IMR-90 (cell line): ENCODE measurements around the gene NPFFR1. TPM values are rescaled to one million over a fixed set of nuclear protein-coding genes. Genes with fewer than 3 reads are reported as not detected.

Experiments
- ATAC-seq: fragments of 200-7000 bp; cut with Tn5 transposase; 2 replicates; pipeline ENCODE4 v1.9.1; 2020; ENCODE audit warnings: low read depth, mild to moderate bottlenecking, moderate library complexity
- BruUV-seq: library from RNA; stranded (reverse); fragments of 400-500 nt; replicated peaks from 2 replicates; lab custom pipeline; 2021; lab: Mats Ljungman, UMichigan
- CTCF ChIA-PET: fragments of 300-600 bp; formaldehyde crosslinking; extraction: SDS; loops from one replicate; lab custom pipeline; 2021; ENCODE audit warnings: antibody characterized with exemption; lab: Yijun Ruan, JAX
- POLR2A ChIA-PET: fragments of 300-600 bp; sonication (Branson Sonifier 250); formaldehyde crosslinking; loops from one replicate; lab custom pipeline; 2022; ENCODE audit warnings: antibody characterized with exemption; ENCODE audit not compliant: unreplicated experiment; lab: Charles Lee
- DNase-seq: peaks from one replicate; pipeline ENCODE4 v3.0.0; 2013
- H2AFZ ChIP-seq: replicated peaks from 2 replicates; pipeline ENCODE3; 2013; ENCODE audit warnings: low read length, mild to moderate bottlenecking; ENCODE audit not compliant: poor library complexity
- H2AK5ac ChIP-seq: 2 replicates; pipeline ENCODE4 v1.6.1; 2013; ENCODE audit warnings: low read depth, low read length, inconsistent platforms
- H2AK9ac ChIP-seq: replicated peaks from 2 replicates; pipeline ENCODE3; 2013; ENCODE audit warnings: mild to moderate bottlenecking, low read depth, low read length, moderate library complexity; ENCODE audit not compliant: poor library complexity
- H2BK120ac ChIP-seq: 2 replicates; pipeline ENCODE4 v1.6.1; 2013; ENCODE audit warnings: low read depth, low read length, inconsistent platforms
- H2BK15ac ChIP-seq: 3 replicates; pipeline ENCODE4 v1.6.1; 2013; ENCODE audit warnings: low read depth, low read length, inconsistent platforms
- H2BK20ac ChIP-seq: 2 replicates; pipeline ENCODE4 v1.6.1; 2013; ENCODE audit warnings: low read depth, mild to moderate bottlenecking, inconsistent platforms, low read length, moderate library complexity
- H2BK5ac ChIP-seq: 2 replicates; pipeline ENCODE4 v1.6.1; 2013; ENCODE audit warnings: mild to moderate bottlenecking, low read depth, low read length, inconsistent platforms; ENCODE audit not compliant: poor library complexity, severe bottlenecking
- H3K14ac ChIP-seq: replicated peaks from 2 replicates; pipeline ENCODE4 v1.6.1; 2013; ENCODE audit warnings: low read depth, low read length, inconsistent platforms
- H3K18ac ChIP-seq: 2 replicates; pipeline ENCODE4 v1.6.1; 2013; ENCODE audit warnings: low read depth, low read length, control low read depth
- H3K23ac ChIP-seq: 2 replicates; pipeline ENCODE4 v1.6.1; 2013; ENCODE audit warnings: low read depth, low read length, inconsistent platforms
- H3K27ac ChIP-seq: 2 replicates; pipeline ENCODE4 v1.5.1; 2013; ENCODE audit warnings: mild to moderate bottlenecking, control low read depth, low read length; ENCODE audit not compliant: insufficient read depth
- H3K27me3 ChIP-seq: 2 replicates; pipeline ENCODE4 v1.6.1; 2013; ENCODE audit warnings: low read length; ENCODE audit not compliant: control insufficient read depth, insufficient read depth
- H3K36me3 ChIP-seq: 2 replicates; pipeline ENCODE4 v1.6.1; 2013; ENCODE audit warnings: low read length, mixed read lengths; ENCODE audit not compliant: control insufficient read depth, insufficient read depth
- H3K4ac ChIP-seq: 2 replicates; pipeline ENCODE4 v1.6.1; 2013; ENCODE audit warnings: low read depth, low read length, inconsistent platforms
- H3K4me1 ChIP-seq: 2 replicates; pipeline ENCODE4 v1.6.1; 2013; ENCODE audit warnings: low read length, mixed read lengths; ENCODE audit not compliant: control insufficient read depth, insufficient read depth
- H3K4me2 ChIP-seq: 2 replicates; pipeline ENCODE4 v1.6.1; 2013; ENCODE audit warnings: low read depth, mild to moderate bottlenecking, control low read depth, low read length, moderate library complexity
- H3K4me3 ChIP-seq: 2 replicates; pipeline ENCODE4 v1.5.1; 2013; ENCODE audit warnings: low read depth, mild to moderate bottlenecking, control low read depth, low read length, moderate library complexity; ENCODE audit not compliant: insufficient read depth
- H3K56ac ChIP-seq: 2 replicates; pipeline ENCODE4 v1.6.1; 2013; ENCODE audit warnings: low read length, inconsistent platforms; ENCODE audit not compliant: insufficient read depth; ENCODE audit errors: extremely low read depth
- H3K79me1 ChIP-seq, 2 experiments: 2 replicates each; pipeline ENCODE4 v1.6.1; 2013; ENCODE audit warnings: low read length in 2 of 2, inconsistent platforms in 1 of 2, low read depth in 1 of 2
- H3K9ac ChIP-seq: 2 replicates; pipeline ENCODE4 v1.6.1; 2013; ENCODE audit warnings: low read depth, low read length, control low read depth
- H3K9me1 ChIP-seq: 2 replicates; pipeline ENCODE4 v1.6.1; 2013; ENCODE audit warnings: low read length, inconsistent platforms; ENCODE audit not compliant: insufficient read depth
- H3K9me3 ChIP-seq: 2 replicates; pipeline ENCODE4 v1.6.1; 2013; ENCODE audit warnings: low read length; ENCODE audit not compliant: control insufficient read depth, insufficient read depth
- H4K20me1 ChIP-seq: 2 replicates; pipeline ENCODE4 v1.6.1; 2013; ENCODE audit warnings: low read length, inconsistent platforms; ENCODE audit not compliant: insufficient read depth
- H4K5ac ChIP-seq: 2 replicates; pipeline ENCODE4 v1.6.1; 2013; ENCODE audit warnings: mild to moderate bottlenecking, low read depth, low read length, control low read depth
- H4K8ac ChIP-seq, 2 experiments: 2 replicates each; pipeline ENCODE4 v1.6.1; 2013; ENCODE audit warnings: low read depth in 2 of 2, low read length in 2 of 2, control low read depth in 1 of 2, inconsistent platforms in 1 of 2
- H4K91ac ChIP-seq: 2 replicates; pipeline ENCODE4 v1.6.1; 2013; ENCODE audit warnings: low read depth, low read length, inconsistent platforms; ENCODE audit not compliant: insufficient read depth
- MAFK ChIP-seq: IDR thresholded peaks from 2 replicates; pipeline ENCODE4 v1.6.1; 2012; ENCODE audit warnings: low read depth, low read length, improper control_type of control experiment
- RAD21 ChIP-seq: IDR thresholded peaks from 2 replicates; pipeline ENCODE4 v1.6.1; 2012; ENCODE audit warnings: low read length, improper control_type of control experiment
- whole genome bisulfite sequencing, 2 experiments: methylation state at CpG; one replicate each; pipeline versions ENCODE4 v1.1.5 to v1.1.7; 2013; ENCODE audit warnings: missing lambda C conversion rate in 2 of 2; ENCODE audit not compliant: insufficient read length in 1 of 2; ENCODE audit errors: extremely low coverage in 2 of 2; 5-methylcytosine and 5-hydroxymethylcytosine counted together
- dilution Hi-C: fragments of 300-500 bp; cut with HindIII; formaldehyde crosslinking; loops from one replicate; pipeline ENCODE4 v1.14.3; 2018; ENCODE audit warnings: low sequenced_read_pairs; ENCODE audit not compliant: unreplicated experiment
- in situ Hi-C: fragments of 300-500 bp; cut with MboI; formaldehyde crosslinking; loops from 3 replicates; pipeline ENCODE4 v1.14.3; 2019; ENCODE audit warnings: low sequenced_read_pairs, inconsistent platforms, mixed read lengths
- intact Hi-C: fragments of 100-400 bp; cut with micrococcal nuclease; formaldehyde crosslinking; loops from 2 replicates; pipeline ENCODE4 v1.10.0; 2022
- polyA plus RNA-seq, 3 experiments: library from polyadenylated mRNA; depleted of rRNA; stranded (reverse); fragments of >200 nt; gene quantifications; 2 replicates each; pipeline ENCODE4 v1.2.3, GENCODE V29; 2012; ENCODE audit warnings: low replicate concordance in 1 of 3
- total RNA-seq: library from RNA; depleted of rRNA; stranded (reverse); fragments of >200 nt; gene quantifications from 2 replicates; pipeline ENCODE4 v1.2.3, GENCODE V29; 2012

Gene NPFFR1
- total and polyA plus RNA-seq, 2 of the 4 experiments (the other 2 are of a cell fraction), result not detected

DNA sequence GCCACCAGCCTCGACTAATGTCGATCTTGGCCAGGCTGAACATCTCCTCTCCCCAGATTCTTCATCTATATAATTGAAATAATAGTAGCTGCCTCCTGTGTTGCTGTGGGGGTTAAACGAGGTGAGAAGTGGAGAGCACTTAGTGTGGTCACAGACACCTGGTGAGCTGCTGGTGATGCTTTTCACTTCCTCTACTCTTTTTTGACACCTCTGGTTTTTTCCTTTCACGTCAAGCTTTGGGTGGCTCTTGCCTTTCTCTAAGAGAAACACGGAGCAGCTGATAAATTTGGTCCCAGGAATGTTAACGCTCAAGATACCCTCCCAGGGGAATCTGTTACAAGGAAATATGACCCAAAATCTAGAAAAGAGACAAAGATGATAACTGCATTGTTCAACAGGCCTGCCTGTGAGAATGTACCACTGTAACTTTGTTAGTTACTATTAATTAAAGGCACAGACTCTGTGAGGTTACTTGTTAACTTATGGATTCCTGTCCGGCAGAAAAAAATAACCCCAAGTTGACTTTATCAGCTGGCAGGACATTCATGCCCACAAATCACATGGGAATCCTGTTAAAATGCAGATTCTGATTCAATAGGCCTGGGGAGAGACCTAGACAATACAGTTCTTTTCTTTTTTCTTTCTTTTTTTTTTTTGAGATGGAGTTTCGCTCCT, 9.5 kb upstream of the NPFFR1 start:
- Histone ChIP-seq H2BK20ac (no peak overlapping the region), H3K4ac (no peak overlapping the region), H2BK15ac (no peak overlapping the region), H4K8ac (no peak overlapping the region), H3K4me1 (no peaks in the 10 kb centered on the region; the same call in none of the 2 replicates), H4K5ac (no peak overlapping the region), H3K9ac (no peak overlapping the region), H3K23ac (no peak overlapping the region), H4K20me1 (no peaks in the 10 kb centered on the region; the same call in 1 of the 2 replicates), H4K91ac (no peak overlapping the region), H3K27me3 (peaks cover 2% of the 10 kb centered on the region; the same call in 1 of the 2 replicates), H3K9me3 (no peaks in the 10 kb centered on the region), H3K4me3 (no peak overlapping the region), H3K4me2 (no peak overlapping the region), H2AK5ac (no peak overlapping the region), H3K56ac (no peak overlapping the region), H3K14ac (no peak overlapping the region), H2AK9ac (no peak overlapping the region), H3K18ac (no peak overlapping the region), H3K27ac (no peak overlapping the region), H3K79me1 (no peaks in the 10 kb centered on the region), H2BK5ac (no peak overlapping the region), H3K9me1 (peaks cover 10% of the 10 kb centered on the region), H3K36me3 (no peaks in the 10 kb centered on the region), H2AFZ (no peak overlapping the region), H2BK120ac (no peak overlapping the region)
- BruUV-seq, result no TSS peak
- CTCF ChIA-PET, result interaction anchor here (0.6 kb wide), 1 partner anchor 73 kb away, joined by 5 read pairs; no protein-coding TSS in a partner anchor
- TF ChIP-seq RAD21 (no peak), MAFK (no peak)
- DNase-seq (no peak), ATAC-seq (no peak)
- 24% methylated on average over 2 of the region's 8 CpGs; no CpG with 5 or more reads in 1 of the 2 experiments for WGBS, 2 experiments
- in situ Hi-C loops, result no loop called here
- dilution Hi-C loops, result no loop called here
- intact Hi-C loops, result no loop called here
- POLR2A ChIA-PET, result no interaction called here
